ENCODE measurements around the gene RET. TPM values are rescaled to one million over a fixed set of nuclear protein-coding genes. Genes with fewer than 3 reads are reported as not detected.
A peak's percentile ranks its signal among the peaks of the same experiment; 100 is the strongest.

RET gene
- total RNA-seq, 6 donors from 2014 or later = 0.11 to 0.98 (median 0.30) TPM; not detected in 1

DNA sequence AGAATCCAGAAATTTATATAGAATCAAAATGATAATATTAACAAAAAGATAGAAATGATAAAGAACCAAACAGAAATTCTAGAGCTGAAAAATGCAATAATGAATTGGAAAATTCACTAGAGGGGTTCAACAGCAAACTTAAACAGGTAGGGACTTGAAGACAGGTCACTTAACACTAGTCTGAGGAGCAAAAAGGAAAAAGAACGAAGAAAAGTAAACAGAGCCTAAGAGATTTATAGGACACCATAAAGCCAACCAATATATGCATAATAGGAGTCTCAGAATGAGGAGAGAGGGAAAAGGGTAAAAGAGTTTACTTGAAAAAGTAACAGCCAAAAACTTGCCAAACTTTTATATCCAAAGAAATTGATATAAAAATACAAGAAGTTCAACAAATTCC, 44.3 kb upstream of the RET start:
- no peaks in the 10 kb centered on the region for H3K4me1 ChIP-seq
- no peak overlapping the region for H3K27ac ChIP-seq
- no peak for TF ChIP-seq EP300 (IDR thresholded peaks at IDR 0.05)
- TF ChIP-seq POLR2AphosphoS5 (IDR thresholded peaks at IDR 0.05) = no peak
- no peak for TF ChIP-seq POLR2A (IDR thresholded peaks at IDR 0.05)
- TF ChIP-seq, protein P1, sequence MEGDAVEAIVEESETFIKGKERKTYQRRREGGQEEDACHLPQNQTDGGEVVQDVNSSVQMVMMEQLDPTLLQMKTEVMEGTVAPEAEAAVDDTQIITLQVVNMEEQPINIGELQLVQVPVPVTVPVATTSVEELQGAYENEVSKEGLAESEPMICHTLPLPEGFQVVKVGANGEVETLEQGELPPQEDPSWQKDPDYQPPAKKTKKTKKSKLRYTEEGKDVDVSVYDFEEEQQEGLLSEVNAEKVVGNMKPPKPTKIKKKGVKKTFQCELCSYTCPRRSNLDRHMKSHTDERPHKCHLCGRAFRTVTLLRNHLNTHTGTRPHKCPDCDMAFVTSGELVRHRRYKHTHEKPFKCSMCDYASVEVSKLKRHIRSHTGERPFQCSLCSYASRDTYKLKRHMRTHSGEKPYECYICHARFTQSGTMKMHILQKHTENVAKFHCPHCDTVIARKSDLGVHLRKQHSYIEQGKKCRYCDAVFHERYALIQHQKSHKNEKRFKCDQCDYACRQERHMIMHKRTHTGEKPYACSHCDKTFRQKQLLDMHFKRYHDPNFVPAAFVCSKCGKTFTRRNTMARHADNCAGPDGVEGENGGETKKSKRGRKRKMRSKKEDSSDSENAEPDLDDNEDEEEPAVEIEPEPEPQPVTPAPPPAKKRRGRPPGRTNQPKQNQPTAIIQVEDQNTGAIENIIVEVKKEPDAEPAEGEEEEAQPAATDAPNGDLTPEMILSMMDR (IDR thresholded peaks at IDR 0.05) = no peak
- H3K4me3 ChIP-seq = no peak overlapping the region
- no peaks in the 10 kb centered on the region for H3K27me3 ChIP-seq
- H3K9me3 ChIP-seq = peaks cover 0 to 16% (median 5%) of the 10 kb centered on the region in 4 donors
- WGBS, 2 donors = 69 to 91% methylated on average over 1 of the region's 1 CpG
- no peaks in the 10 kb centered on the region for H3K36me3 ChIP-seq
- DNase-seq (no peak), ATAC-seq (ENCODE audit: low FRiP score in 2 of 2) (no peak)

DNA sequence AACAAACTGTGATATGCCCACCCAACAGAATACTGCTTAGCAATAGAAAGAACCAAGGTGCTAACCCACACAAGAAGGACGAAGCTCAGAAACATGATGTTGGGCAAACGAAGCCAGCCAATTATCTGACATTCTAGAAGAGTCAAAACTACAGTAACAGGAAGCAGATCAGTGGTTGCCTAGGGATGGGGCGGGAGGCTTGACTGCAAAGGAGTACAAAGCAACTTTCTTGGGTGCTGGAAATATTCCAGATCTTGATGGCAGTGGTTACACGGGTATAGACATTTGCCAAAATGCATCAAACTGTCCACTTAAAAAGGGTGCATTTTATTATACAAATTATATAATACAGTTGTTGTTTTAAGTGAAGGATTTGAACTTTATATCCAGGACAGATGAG, 41.1 kb upstream of the RET start:
- DNase-seq = no peak
- Histone ChIP-seq H3K4me1 (no peaks in the 10 kb centered on the region), H3K27ac (no peak overlapping the region), H3K4me3 (no peak overlapping the region), H3K9me3 (peaks cover 0 to 16% (median 5%) of the 10 kb centered on the region in 4 donors), H3K27me3 (no peaks in the 10 kb centered on the region), H3K36me3 (no peaks in the 10 kb centered on the region)
- 35 to 44% methylated on average over 4 of the region's 4 CpGs for WGBS, 2 donors
- ATAC-seq (ENCODE audit: low FRiP score in 2 of 2) = no peak
- TF ChIP-seq POLR2A (IDR thresholded peaks at IDR 0.05) = no peak
- TF ChIP-seq, protein P1 (IDR thresholded peaks at IDR 0.05) = no peak
- TF ChIP-seq EP300 (IDR thresholded peaks at IDR 0.05) = no peak
- no peak for TF ChIP-seq POLR2AphosphoS5 (IDR thresholded peaks at IDR 0.05)

- TF ChIP-seq, protein P1 (IDR thresholded peaks at IDR 0.05) = no peak
- no peak for TF ChIP-seq POLR2AphosphoS5 (IDR thresholded peaks at IDR 0.05)
- no peak for TF ChIP-seq EP300 (IDR thresholded peaks at IDR 0.05)
- TF ChIP-seq POLR2A (IDR thresholded peaks at IDR 0.05) = no peak
- Histone ChIP-seq H3K27me3 (no peaks in the 10 kb centered on the region), H3K36me3 (no peaks in the 10 kb centered on the region), H3K4me1 (no peaks in the 10 kb centered on the region), H3K4me3 (no peak overlapping the region), H3K27ac (no peak overlapping the region), H3K9me3 (peaks cover 0 to 14% (median 5%) of the 10 kb centered on the region in 4 donors)
- peak in 1 of 2 donors; percentile 2 for ATAC-seq (ENCODE audit: low FRiP score in 2 of 2)
- WGBS, 2 donors = 84 to 85% methylated on average over 12 to 16 of the region's 16 CpGs
- peak in 1 of 2 donors; percentile 10 for DNase-seq
These were observed 40.1 kb upstream of the RET start for GRCh38 chr10:43036481-43037428.

- no peaks in the 10 kb centered on the region for H3K27me3 ChIP-seq
- DNase-seq (peak in 1 of 2 donors; percentile 8), ATAC-seq (ENCODE audit: low FRiP score in 2 of 2) (no peak)
- H3K4me3 ChIP-seq = no peak overlapping the region
- 68 to 79% methylated on average over 4 to 6 of the region's 6 CpGs for WGBS, 2 donors
- no peaks in the 10 kb centered on the region for H3K4me1 ChIP-seq
- no peak for TF ChIP-seq EP300 (IDR thresholded peaks at IDR 0.05)
- TF ChIP-seq POLR2AphosphoS5 (IDR thresholded peaks at IDR 0.05) = no peak
- TF ChIP-seq, protein P1 (IDR thresholded peaks at IDR 0.05) = no peak
- no peak for TF ChIP-seq POLR2A (IDR thresholded peaks at IDR 0.05)
- H3K9me3 ChIP-seq = peaks cover 0 to 7% (median 4%) of the 10 kb centered on the region in 4 donors
- no peaks in the 10 kb centered on the region for H3K36me3 ChIP-seq
- no peak overlapping the region for H3K27ac ChIP-seq
These were observed 39.4 kb upstream of the RET start for GRCh38 chr10:43037440-43037839.
